Right lobe of liver (tissue), 6 donors: ENCODE measurements around the gene DEPDC5. TPM values are rescaled to one million over a fixed set of nuclear protein-coding genes. Genes with fewer than 3 reads are reported as not detected.
"Not testable (repeated sequence)": the region's sequence is repeated elsewhere in the genome, so short reads cannot be mapped to it uniquely, and the experiment has no call there.

Experiments
- ATAC-seq, 4 donors: fragments of 200-7000 bp; cut with Tn5 transposase; one replicate each; pipeline ENCODE4 v1.9.1; 2020; ENCODE audit warnings: mild to moderate bottlenecking in 4 of 4, moderate library complexity in 4 of 4
- DNase-seq, 3 donors: peaks; one replicate each; pipeline ENCODE4 v3.0.0-alpha.2; 2020
- H3K27ac ChIP-seq, 3 donors: fragments of 200-600 bp; one replicate each; pipeline ENCODE4 v1.8.0; 2022
- H3K27me3 ChIP-seq, 2 donors: fragments of 200-600 bp; one replicate each; pipeline ENCODE4 v1.8.0; 2022
- H3K36me3 ChIP-seq, 4 donors: fragments of 200-600 bp; sonication (generic) in 1 of 4; one replicate each; pipeline versions ENCODE4 v1.5.1 to v1.8.0; 2017 to 2022; ENCODE audit warnings: control low read depth in 1 of 4
- H3K4me1 ChIP-seq, 4 donors: fragments of 200-600 bp; sonication (generic) in 1 of 4; one replicate each; pipeline versions ENCODE4 v1.5.1 to v1.8.0; 2017 to 2022; ENCODE audit warnings: control low read depth in 1 of 4
- H3K4me3 ChIP-seq, 3 donors: fragments of 200-600 bp; one replicate each; pipeline ENCODE4 v1.8.0; 2022
- H3K9me3 ChIP-seq, 4 donors: fragments of 200-600 bp; sonication (generic) in 1 of 4; one replicate each; pipeline versions ENCODE4 v1.5.1 to v1.8.0; 2017 to 2022; ENCODE audit warnings: control low read depth in 1 of 4
- POLR2A ChIP-seq: fragments of 450-650 bp; IDR thresholded peaks from one replicate; pipeline ENCODE4 v1.6.1; 2017; ENCODE audit warnings: antibody characterized with exemption, mild to moderate bottlenecking
- WGBS: methylation state at CpG from one replicate; pipeline ENCODE4 v1.1.6; 2018; ENCODE audit warnings: low coverage, low lambda C conversion rate; ENCODE audit not compliant: insufficient coverage; ENCODE audit errors: missing lambda C conversion rate; 5-methylcytosine and 5-hydroxymethylcytosine counted together
- intact Hi-C, 2 donors: fragments of 100-400 bp; cut with DNase I; formaldehyde crosslinking; loops; one replicate each; pipeline versions ENCODE4 v1.11.2 to v1.14.1; 2022
- total RNA-seq, 6 experiments: library from RNA; depleted of rRNA in 2 of 6; stranded (reverse); fragments of >200 nt in 2 of 6; fragmentation: NEBNext Ultra II Directional in 3 of 6; extraction: Animal tissue kit (Norgen Biotek cat#: 25700) in 3 of 6; gene quantifications; one replicate each; pipeline versions ENCODE4 v1.1.0 to v1.2.4, GENCODE V29; 2016 to 2023
- TF ChIP-seq, protein P1 (sequence below), 4 donors: fragments of 200-600 bp in 3 of 4; fragments of 450-650 bp in 1 of 4; IDR thresholded peaks; one replicate each; pipeline versions ENCODE4 v1.5.1 to v1.8.0; 2016 to 2022; ENCODE audit warnings: antibody characterized with exemption in 4 of 4, mild to moderate bottlenecking in 2 of 4
- donor health status: DM: no; HTN: yes; CAD: no.
- donor health status: DM: no; HTN: no; CAD: no.
- donor health status: DM: no; HTN: no; CAD: no.
- donor health status: DM: no; HTN: yes; CAD: no.
- donor health status: DM: no; HTN: yes; CAD: no.

The DEPDC5 gene
- total RNA-seq, 6 experiments from 2014 or later, result 9.1 to 22.9 (median 14.6) TPM

DNA sequence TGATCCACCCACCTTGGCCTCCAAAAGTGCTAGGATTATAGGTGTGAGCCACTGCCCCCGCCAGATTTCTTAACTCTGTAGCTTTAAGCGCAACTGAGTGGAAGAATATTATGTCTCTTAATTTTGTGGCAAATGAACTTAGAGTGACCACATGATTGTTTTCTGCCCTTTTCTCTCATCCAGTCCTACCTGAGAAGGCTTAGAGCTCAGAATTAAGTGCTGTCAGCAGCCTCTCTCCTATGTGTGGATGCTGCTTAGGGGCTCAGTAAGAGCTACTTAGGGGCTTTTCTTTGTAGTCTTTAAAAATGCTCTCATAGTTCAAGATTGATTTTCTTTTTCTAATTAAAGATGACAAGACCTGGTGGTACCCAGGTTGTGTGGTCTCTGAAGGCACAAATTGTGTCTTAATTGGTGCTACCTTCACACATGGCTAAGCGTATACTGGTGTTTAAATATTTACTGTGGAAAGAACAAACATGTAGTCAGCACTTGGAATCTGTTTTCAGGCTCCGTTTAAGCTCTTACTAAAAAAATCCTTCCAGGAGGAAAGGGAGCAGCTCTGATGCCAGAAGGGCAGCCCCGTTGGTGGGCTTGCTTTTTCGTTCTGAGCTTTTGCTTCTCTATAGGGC lies 59.3 kb downstream of the DEPDC5 start:
- no peak for DNase-seq
- intact Hi-C loops, result no loop called here
- TF ChIP-seq POLR2A, result no peak
- TF ChIP-seq, protein P1, sequence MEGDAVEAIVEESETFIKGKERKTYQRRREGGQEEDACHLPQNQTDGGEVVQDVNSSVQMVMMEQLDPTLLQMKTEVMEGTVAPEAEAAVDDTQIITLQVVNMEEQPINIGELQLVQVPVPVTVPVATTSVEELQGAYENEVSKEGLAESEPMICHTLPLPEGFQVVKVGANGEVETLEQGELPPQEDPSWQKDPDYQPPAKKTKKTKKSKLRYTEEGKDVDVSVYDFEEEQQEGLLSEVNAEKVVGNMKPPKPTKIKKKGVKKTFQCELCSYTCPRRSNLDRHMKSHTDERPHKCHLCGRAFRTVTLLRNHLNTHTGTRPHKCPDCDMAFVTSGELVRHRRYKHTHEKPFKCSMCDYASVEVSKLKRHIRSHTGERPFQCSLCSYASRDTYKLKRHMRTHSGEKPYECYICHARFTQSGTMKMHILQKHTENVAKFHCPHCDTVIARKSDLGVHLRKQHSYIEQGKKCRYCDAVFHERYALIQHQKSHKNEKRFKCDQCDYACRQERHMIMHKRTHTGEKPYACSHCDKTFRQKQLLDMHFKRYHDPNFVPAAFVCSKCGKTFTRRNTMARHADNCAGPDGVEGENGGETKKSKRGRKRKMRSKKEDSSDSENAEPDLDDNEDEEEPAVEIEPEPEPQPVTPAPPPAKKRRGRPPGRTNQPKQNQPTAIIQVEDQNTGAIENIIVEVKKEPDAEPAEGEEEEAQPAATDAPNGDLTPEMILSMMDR (IDR thresholded peaks at IDR 0.05), result no peak
- no peaks in the 10 kb centered on the region for H3K27me3 ChIP-seq
- H3K36me3 ChIP-seq, result peaks cover 0 to 33% (median 14%) of the 10 kb centered on the region in 4 donors
- WGBS, result 54% methylated on average over 6 of the region's 6 CpGs
- no peaks in the 10 kb centered on the region for H3K9me3 ChIP-seq
- H3K4me1 ChIP-seq, result peaks cover 0 to 34% (median 14%) of the 10 kb centered on the region in 4 donors
- ATAC-seq, result peak; percentile 49 to 68 (median 55)
- H3K27ac ChIP-seq, result peak overlapping the region in 2 of 3 donors; percentile 47 to 87
- H3K4me3 ChIP-seq, result no peak overlapping the region

DNA sequence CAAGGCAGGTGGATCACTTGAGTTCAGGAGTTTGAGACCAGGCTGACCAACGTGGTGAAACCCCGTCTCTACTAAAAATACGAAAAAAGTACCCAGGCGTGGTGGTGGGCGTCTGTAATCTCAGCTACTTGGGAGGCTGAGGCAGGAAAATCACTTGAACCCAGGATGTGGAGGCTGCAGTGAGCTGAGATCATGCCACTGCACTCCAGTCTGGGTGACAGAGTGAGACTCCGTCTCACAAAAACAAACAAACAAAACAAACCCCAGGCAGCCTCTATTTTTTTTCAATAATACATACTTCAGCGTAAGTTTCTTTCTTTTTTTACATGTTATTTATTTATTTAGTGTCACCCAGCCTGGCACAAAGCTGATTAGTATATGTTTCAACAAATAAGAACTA lies 60.1 kb downstream of the DEPDC5 start:
- DNase-seq, H3K4me3 ChIP-seq, H3K9me3 ChIP-seq, intact Hi-C loops, H3K27me3 ChIP-seq, ATAC-seq: not testable (repeated sequence)
- Histone ChIP-seq H3K27ac (peak overlapping the region in 1 of 3 donors; percentile 87), H3K36me3 (peaks cover 0 to 37% (median 14%) of the 10 kb centered on the region in 4 donors), H3K4me1 (peaks cover 0 to 34% (median 14%) of the 10 kb centered on the region in 4 donors)
- 67% methylated on average over 7 of the region's 7 CpGs for WGBS

DNA sequence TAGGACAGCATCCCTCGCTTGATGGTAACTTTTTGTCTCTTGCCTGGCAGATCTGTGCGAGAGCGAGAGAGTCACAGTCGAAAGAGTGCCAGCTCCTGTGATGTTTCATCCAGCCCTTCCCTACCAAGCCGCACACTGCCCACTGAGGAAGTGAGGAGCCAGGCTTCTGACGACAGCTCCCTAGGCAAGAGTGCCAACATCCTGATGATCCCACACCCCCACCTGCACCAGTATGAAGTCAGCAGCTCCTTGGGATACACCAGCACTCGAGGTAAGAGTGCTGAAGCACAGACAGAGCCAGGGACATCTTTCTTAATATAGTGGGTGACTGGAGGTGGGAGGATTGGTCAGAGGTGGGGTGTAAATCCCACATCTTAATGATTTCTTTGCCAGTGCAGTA lies 61.1 kb downstream of the DEPDC5 start:
- peaks cover 0 to 46% (median 18%) of the 10 kb centered on the region in 4 donors for H3K36me3 ChIP-seq
- intact Hi-C loops, result no loop called here
- peak; percentile 72 to 77 (median 76) for ATAC-seq

DNA sequence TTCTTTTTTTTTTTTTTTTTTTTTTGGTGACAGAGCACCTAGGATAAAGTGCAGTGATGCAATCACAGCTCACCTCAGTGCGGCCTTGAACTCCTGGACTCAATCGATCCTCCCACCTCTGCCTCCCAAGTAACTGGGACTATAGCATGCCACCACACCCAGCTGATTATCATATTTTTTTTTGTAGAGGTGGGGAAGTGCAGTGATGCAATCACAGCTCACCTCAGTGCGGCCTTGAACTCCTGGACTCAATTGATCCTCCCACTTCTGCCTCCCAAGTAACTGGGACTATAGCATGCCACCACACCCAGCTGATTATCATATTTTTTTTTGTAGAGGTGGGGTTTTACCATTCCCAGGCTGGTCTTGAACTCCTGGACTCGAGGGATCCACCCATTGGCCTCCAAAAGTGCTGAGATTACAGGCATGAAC lies 61.6 kb downstream of the DEPDC5 start:
- ATAC-seq, result peak; percentile 77 to 92 (median 80)
- intact Hi-C loops, H3K4me3 ChIP-seq: not testable (repeated sequence)

More for the DNA sequence above, 61.1 kb downstream of the DEPDC5 start:
- H3K4me1 ChIP-seq, result peaks cover 0 to 34% (median 14%) of the 10 kb centered on the region in 4 donors
- WGBS, result 42% methylated on average over 6 of the region's 7 CpGs
- H3K27ac ChIP-seq, result peak overlapping the region; percentile 30 to 87 (median 36)
- H3K4me3 ChIP-seq, result no peak overlapping the region
- no peaks in the 10 kb centered on the region for H3K9me3 ChIP-seq
- peak; percentile 35 to 62 (median 53) for DNase-seq
- no peaks in the 10 kb centered on the region for H3K27me3 ChIP-seq
- TF ChIP-seq, protein P1 (IDR thresholded peaks at IDR 0.05), result no peak
- TF ChIP-seq POLR2A, result no peak

DNA sequence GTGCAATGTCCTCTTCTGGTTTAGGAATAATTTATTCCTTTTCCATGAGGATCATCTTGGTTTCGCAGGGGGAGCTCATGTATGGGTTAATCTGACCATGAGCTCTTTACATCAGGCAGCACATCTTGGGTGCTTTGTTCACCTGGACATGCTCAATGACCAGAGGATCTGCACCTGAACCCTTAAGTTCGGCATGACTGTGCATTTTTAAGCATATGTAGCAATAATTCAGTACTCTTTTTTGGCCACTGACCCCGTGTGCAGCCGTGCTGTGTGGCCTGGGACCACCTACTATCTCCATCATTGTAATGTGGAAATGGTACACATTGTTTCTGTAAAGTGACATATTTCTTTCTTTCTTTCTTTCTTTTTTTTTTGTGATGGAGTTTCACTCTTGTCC lies 62.9 kb downstream of the DEPDC5 start:
- Histone ChIP-seq H3K27ac (no peak overlapping the region), H3K9me3 (no peaks in the 10 kb centered on the region), H3K4me3 (no peak overlapping the region), H3K36me3 (peaks cover 0 to 42% (median 13%) of the 10 kb centered on the region in 4 donors), H3K27me3 (no peaks in the 10 kb centered on the region), H3K4me1 (peaks cover 0 to 34% (median 14%) of the 10 kb centered on the region in 4 donors)
- intact Hi-C loops, result no loop called here
- no peak for TF ChIP-seq POLR2A
- TF ChIP-seq, protein P1 (IDR thresholded peaks at IDR 0.05), result no peak
- 85% methylated on average over 4 of the region's 4 CpGs for WGBS
- DNase-seq, result no peak
- ATAC-seq, result no peak

More for the DNA sequence above, 61.6 kb downstream of the DEPDC5 start:
- Histone ChIP-seq H3K4me1 (peaks cover 0 to 34% (median 14%) of the 10 kb centered on the region in 4 donors), H3K27ac (peak overlapping the region; percentile 30 to 87 (median 36)), H3K36me3 (peaks cover 0 to 44% (median 15%) of the 10 kb centered on the region in 4 donors)
- peak; percentile 58 to 79 (median 72) for DNase-seq
- H3K27me3 ChIP-seq, H3K9me3 ChIP-seq: not testable (repeated sequence)
- 35% methylated on average over 3 of the region's 4 CpGs for WGBS
